Stimulated activated CD4-positive, alpha-beta T cell treated with anti-CD3 and anti-CD28 coated beads, Interleukin-12 subunit alpha, Interleukin-12 subunit beta, amount 100 ng/mL, for 4 hours (primary cell): ENCODE data around the gene SCGB3A1.

Experiments
- DNase-seq: peaks from one replicate; pipeline ENCODE4 v3.0.0-alpha.2; 2020

Gene SCGB3A1

DNA sequence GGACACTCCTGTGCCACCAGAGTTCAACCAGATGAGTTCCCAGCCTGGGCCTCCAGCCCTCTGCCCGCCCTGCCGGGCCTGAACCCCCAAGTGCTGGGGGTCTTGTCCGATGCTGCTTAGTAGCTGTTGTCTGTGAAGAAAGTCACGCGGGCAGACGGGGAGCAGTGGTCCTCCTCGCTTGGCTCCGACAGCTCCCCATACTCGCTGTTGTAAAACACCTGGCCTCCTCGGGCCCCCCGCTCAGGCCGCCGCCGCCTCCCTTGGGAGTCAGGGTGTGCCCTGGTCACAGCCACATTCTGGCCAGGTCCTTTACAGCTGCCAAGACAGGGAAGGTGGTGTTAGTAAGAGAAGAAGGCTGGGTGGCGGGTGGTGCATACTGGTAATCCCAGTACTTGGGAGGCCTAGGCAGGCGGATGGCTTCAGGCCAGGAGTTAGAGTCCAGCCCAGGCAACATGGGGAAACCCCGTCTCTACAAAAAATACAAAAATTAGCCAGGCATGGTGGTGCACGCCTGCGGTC, 11.8 kb upstream of the SCGB3A1 start:
- no peak for DNase-seq

DNA sequence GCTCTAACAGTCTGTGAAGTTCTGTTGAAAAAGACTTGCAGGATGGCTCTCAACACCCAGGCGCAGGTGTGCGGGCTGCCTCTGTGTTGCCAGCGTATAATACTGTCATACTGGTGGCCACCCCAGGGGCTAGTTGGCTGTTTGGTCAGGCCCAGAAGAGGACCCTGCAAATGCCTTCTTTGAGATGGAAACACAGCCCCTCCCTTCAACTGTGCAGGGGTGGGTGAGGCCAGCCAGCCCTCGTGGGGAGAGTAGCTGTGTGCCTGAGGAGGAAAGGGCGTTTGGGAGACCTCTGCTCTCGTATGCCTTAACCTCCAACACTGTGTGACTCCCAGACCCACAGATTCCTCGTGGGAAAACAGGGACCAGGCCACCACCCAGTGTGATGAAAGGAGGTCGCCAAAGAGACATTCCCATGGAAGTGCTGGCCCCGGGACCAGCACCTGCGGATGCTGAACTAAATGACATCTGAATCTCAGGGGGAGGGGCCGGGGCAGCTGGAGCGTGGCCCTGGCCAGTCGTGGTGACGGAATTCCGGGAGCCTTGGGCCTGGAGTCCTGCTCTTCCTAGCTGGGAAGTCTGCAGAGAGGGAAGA, 11.3 kb upstream of the SCGB3A1 start:
- DNase-seq = no peak

DNA sequence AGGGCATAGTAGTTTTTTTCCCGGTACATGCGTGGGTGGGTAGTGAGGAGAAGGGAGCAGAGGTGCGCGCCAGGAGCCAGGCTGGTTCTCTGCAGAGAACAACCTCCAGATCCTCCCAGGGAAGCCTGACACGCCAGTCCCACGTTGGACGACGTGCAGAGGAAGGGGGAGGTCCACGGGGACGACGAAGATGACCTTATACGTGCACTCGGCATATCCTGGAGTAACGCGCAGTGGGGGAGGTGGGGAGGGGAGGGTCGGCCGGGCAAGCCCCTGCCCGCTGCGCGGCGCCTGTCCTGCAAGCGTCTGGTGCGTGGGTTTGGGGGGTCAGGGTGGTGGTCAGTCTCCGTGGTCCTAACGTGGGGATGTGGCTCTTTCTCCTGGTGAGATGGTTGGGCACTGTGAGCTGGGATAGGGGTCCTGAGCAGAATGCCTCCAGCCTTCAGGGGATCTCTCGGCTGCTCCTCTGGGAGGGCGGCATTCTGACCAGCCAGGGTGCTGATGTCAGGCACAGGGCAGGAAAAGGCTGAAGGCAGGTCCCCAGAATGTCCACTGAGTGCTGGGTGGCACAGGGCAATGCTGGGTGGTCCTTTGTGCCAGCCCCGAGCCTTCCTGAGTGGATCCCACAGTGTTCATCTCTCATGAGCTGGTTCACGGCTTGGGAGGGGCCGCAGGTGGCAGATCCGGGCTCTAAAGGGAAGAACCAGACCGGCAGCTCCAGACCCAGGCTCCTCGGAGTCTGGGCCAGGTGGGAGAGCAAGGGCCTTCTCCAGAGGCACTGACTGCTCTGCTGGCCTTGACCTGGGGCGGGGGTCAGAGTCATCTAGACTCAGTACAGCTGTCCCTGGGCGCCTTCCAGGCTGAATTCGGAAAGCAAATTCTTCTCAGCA, 10.5 kb upstream of the SCGB3A1 start:
- DNase-seq = no peak

DNA sequence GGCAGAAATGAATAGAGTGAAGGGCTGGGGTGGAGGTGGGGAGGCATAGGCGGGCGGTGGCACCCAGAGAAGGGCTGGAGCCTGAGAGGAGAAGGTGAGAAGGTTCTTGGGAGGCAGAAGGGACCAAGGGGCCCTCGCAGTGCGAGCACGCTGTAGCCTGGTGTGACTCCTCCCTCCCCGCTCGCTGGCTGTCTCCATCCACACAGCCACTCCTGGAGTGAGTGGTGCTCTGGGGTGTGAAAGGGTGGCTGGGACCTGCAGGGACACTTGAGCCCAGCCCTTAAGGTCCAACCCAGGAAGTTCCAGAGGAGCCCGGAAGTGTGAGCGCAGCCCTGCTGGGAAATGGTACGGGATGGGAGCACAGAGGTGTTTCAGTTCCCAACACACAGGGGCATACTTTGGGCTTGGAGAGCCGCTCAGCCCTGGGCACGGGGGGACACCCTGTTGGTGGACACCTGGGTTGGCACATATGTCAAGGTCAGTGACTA, 9.3 kb upstream of the SCGB3A1 start:
- DNase-seq = no peak

DNA sequence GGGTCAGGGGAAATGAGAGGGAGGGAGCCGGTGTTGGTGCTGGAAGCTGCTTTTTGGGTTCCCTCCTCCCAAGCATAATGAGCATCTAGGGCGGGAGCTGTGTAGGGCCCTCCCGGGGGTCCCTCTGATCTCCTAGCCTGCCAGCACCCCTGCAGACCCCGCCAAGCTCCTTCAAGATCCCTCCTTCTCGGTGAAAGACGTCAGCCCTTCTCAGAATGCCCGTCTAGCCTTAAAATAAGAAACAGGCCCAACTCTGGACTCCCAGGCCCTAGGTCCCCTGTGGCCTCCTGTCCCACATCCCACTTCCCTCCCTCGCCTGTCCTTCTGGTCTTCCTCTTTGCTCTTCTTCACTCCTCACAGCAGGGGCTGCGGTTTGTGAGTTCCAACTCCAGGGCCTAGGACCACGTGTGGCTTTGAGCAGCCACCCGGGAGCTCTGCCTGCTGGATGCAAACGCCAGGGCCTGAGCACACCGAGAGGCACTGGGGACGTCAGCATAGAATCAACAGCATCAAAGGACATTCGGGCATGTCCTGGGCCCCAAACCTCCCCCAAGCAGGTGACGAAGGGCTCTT, 8.8 kb upstream of the SCGB3A1 start:
- DNase-seq = no peak

DNA sequence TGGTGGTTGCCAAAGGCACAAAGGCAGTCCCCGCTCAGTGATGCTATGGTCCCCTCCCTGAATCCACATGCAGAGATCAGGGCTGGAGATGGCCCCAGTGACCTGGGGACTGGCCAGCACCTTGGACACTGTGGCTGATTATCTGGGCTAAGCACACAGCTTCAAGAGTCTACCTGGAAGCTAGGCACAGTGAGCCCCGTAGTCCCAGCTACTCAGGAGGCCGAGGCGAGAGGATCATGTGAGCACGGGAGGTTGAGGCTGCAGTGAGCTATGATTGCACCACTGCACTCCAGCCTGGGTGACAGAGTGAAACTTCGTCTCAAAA, 8.3 kb upstream of the SCGB3A1 start:
- DNase-seq = no peak

DNA sequence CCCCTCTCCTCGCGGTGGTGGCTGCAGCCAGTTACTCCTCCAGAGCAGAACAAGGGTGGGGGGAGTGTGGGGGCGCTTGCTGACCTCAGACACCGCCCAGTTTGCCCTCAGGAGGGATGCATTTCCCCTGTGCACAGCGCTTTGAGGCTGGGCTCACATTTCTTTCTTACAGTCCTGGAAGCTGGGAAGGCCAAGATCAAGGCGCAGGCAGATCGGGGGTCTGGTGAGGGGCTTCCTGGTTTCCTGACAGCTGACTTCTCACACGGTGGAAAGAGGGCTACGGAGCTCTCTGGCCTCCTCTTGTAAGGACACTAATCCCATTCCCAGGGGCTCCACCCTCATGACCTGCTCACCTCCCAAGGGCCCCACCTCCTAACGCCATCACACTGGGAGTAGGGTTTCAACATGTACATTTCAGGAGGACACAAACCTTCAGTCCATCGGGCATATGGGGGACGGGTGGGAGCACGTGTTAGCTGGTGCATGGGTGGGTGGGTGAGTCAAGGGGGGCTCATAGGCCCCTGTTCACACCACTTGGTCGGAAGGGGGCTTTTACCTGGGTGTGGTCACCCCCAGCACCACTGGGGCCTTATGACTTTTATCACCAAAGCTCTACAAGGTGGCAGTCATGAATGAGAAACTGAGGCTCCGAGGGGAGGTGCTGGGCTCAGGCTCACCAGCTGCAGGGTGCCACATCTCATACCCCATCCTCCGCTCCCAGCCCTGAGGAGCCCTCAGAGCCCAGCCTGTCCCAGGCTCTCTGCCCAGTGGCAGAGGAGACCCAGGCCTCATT, 7.7 kb upstream of the SCGB3A1 start:
- no peak for DNase-seq

DNA sequence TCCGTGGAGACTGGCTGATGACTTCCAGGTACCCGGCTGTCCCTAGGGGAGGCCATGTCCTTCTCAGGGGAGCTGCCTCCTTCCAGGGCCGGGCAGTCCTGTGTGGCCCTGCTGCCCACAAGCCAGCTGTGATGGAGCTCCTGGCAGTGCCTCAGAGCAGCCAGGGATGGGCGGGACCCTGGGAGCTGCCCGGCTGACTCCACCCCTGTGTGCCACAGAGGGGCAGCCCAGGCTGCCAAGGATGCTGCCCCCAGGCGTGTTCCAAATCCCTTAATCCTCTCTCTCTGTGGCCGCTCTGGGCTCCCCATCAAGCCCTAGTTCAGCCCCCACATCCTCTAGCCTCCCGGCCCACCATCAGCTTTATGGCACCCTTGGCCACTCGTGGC, 7.0 kb upstream of the SCGB3A1 start:
- DNase-seq = no peak

DNA sequence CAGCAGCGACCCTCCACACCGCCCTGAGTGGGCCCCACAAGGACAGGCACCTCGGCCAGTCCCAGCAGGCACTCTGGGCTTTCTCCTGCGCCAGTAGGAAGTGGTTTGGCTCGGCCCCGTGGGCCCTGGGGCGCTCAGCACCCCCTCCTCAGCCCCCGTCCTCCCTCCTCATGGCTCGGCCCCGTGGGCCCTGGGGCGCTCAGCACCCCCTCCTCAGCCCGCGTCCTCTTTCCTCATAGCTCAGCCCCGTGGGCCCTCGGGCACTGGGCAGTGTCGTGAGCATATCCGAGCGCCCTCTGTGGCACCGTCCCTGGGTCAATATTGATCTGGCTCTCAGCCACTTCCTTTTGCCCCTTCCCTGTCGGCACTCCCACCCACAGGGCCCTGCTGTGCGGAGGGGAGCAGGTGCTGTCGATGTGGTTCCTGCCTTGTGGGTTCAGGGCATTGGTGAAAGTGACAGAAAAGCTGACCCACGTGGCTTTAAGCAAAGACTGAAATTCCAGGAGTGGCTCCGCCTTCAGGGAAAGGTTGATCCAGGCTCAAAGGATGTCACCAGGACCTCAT, 5.5 kb upstream of the SCGB3A1 start:
- DNase-seq = no peak

DNA sequence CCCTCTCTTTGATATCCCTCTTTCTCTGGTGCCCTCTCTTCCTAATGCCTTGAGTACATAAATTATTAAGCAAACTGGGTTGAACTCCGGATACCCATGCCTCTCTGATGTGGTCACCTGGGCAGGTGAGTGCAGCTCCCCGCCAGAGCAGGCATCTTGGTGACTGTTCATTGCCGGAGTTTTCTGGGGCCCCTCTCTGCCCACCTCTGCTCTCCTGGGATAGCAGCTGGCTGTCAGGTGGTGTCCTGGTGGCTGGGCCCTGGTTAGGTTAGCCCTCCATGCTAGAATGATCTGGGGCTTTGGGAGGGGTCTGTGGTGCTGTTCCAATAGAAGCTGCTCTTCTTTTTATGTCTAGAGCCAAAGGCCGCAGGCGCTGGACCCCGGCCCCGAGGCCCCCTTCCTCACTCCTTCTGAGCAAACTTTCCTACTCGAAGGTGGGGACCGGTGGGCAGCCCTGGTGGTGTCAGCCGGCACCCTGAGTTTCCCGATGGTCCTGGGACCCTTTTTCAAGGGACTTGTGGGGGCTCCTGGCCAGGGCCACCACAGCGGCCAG, 4.9 kb upstream of the SCGB3A1 start:
- DNase-seq = no peak

DNA sequence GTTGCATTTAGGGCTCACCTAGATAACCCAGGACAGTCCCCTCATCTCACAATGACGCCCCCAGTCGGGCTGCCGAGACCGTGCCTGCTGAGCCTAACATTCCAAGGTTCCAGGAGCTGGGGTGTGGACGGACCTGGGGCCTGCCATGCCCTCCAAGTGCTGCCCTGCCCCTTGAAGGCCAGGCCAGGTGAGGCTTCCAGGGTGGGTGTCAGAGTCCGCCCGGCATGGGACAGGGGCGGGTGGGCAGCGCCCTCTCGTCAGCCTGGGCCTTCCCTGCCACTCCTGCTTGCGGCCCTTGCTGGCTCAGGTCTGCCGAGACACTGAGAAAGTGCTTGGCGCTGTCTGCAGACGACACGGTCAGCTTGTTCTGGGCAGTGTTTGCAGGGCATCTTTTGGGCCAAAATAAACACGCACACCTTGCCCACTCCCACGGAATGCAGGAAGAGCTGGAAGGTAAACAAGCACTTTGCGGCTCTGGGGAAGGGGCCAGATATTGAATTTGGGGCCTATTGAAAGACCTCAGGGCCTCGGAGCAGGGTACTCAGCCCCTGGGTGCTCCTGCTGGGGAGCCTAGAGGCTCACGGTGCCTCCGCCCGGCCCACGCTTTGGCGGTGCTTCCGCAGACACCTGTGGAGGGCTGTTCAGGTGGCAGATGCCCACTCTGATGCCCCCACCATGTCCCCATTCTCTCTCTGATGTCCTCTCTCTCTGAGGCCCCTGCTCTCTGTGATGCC, 4.2 kb upstream of the SCGB3A1 start:
- no peak for DNase-seq

DNA sequence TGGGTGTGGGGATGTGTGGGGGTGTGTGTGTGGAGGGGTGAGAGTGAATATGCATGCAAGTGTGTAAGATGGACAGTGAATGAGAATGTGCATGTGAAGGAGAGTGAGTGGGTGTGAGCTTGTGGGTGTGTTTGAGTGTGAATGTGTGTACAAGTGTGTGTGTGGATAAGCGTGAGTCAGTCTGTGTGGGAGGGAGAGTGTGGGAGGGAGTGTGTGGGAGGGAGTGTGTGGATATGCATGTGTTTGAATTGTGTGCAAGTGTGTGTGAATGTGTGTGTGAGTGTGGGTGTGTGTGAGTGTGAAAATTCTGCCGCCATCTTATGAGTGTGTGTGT, 3.7 kb upstream of the SCGB3A1 start:
- DNase-seq = no peak

DNA sequence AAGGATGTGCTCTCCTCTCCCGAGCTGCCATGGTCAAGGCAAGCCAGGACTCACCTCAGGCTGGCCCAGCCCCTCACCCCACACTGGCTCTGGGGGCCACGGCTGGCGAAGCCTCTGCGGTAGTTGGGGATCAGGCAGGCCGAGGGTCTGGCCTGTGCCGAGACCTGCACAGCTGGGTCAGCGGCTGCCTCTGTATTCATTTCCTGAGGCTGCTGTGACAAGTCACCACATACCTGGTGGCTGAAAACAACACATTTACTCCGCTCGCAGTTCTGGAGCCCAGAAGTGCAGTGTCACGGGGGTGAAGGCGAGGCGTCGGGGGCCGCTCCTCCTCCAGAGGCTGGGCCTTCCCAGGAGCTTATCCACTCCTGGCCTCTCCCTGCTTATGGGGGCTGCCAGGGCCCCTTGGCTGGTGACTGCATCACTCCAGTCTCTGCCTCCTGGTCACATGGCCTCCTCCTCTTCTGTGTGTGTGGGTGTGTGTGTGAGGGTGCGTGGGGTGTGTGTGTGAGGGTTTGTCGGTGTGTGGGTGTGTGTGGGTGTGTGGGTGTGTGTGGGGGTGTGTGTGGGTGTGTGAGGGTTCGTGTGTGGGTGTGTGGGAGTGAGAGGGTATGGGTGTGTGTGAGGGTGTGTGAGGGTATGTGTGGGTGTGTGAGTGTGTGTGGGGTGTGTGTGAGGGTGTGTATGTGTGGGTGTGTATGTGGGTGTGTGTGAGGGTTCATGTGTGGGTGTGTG, 3.2 kb upstream of the SCGB3A1 start:
- no peak for DNase-seq

DNA sequence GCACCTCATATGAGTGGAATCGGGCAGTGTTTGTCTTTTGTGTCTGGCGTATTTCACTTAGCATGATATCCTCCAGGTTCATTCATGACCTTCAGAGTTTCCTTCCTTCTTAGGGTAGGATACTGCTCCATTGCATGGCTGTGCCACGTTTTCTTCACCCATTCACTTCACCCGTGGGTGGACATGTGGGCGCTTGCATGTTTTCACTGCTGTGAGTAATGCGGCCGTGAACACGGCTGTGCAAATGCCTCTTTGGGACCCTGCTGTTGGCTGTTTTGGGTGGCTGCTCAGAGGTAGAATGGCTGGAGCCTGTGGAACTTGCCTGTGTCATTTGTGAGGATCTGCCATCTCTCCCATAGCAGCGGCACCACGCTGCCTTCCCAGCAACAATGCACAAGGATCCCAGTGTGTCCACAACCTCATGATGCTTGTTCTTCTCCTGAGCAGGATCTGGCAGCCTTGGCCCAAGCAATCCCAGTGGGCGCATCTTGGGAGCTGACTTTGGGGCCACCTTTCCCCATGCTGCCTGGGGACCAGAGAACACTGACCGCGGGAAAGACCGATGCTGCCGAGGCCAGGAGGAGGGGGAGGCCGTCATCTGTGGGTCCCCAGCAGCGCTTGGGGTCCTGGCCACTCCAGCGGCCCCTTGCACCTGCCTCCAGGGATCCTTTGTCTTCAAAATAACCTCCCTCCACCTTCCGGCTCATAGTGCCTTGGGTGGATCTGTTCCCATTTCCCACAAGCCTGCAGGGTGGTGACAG, 2.3 kb upstream of the SCGB3A1 start:
- no peak for DNase-seq

DNA sequence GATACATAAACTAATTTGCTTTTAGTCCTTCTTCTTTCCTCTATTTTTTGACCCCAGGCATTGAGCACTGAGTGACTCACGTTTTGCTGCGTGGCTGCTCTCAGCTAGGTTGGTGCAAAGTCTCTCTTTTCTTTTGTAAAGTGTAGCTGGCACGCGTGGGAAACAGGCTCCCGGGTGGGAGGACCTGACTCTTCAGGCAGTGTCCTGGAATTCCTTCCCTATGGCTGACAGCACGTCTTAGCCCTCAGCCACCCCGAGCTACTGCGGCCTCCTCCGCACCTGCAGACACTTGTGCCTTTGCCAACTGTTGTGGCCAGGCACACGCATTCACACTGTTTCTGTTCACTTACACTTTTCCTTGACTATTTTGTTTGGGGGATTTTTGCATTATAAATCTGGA, 877 bp upstream of the SCGB3A1 start:
- no peak for DNase-seq

DNA sequence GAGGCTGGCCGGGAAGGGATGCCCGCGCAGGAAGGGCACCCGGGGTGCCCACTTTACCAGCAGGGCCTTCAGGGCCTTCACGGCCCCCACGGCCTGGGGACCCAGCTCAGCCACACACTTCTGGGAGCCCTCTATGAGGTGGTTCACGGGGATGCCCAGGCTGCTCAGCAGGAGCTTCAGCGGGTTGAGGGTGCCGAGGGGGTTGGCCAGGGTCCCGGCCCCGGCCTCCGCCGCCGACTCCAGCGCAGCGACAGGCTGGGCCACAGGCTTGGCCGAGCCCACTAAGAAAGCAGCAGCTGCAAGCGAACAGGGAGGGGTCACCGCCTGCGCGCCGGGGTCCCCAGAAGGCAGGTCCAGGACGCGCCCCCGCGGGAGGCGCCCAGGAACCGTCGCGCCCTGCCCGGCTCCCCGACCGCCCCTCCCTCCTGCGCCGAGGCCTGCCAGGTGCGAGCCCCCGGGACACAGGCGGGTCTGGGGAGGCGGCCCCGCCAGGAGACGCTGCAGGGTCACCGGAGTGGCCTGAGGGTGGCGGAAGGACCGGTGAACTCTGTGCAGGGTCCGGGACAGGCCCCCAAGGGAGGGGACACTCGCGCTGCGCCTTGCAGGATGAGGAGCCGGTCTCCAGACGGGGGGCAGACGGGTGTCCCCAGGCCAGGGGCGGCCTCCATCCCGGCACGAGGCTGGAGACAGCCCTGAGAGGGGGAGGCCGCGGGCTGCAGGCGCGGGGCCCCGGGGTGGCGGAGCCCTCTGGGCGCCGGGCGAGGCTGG, 572 bp downstream of the SCGB3A1 start:
- no peak for DNase-seq

DNA sequence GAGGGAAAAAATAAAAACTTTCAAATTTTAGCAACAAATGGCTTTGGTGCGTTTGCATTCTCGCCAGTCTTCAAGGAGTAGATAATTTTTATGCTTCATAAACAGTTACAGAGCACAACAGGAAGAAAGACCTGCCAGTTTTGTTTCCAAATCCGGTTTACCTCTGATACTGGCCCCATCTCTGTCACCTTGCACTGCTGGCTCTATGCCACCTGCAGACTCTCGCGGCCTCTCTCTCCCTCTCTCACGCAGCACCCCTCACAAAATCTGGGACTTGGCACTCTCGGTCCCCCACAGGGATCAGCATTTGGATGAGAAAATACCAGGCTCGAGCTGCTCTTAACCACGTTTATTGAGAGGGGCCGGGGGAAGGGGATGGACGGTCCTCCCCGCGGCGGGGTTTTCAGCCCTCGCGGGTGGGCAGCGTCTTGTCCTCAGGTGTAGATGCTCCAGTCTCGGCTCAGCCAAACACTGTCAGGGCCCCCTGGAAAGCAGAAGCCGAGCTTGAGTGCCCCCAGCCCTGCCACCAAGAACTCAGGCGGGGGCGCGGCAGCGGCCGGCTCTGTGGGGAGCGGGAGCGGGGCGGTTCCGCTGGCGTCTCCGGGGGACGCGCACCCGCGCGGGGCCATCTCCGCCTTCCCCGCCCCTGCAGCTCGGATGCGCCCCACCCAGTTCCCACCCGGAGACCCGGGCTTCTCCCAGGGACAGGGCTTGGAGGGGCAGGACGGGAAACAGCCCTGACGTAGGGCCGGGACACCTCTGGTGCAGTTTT, 1.3 kb downstream of the SCGB3A1 start:
- no peak for DNase-seq

DNA sequence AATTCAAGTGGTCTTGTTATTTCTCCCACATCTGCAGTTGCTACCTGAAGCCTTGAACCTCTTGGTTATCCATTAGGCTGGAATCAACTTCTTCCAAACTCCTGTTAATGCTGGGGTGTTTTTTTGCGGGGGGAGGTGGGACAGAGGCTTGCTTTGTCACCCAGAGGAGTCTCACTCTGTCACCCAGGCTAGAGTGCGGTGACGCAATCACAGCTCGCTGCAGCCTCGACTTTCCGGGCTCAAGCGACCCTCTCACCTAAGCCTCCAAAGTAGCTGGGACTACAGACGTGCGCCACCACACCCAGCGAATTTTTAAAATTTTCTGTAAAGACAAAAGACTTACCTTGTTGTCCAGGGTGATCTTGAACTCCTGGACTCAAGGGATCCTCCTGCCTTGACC, 4.4 kb downstream of the SCGB3A1 start:
- DNase-seq = no peak

DNA sequence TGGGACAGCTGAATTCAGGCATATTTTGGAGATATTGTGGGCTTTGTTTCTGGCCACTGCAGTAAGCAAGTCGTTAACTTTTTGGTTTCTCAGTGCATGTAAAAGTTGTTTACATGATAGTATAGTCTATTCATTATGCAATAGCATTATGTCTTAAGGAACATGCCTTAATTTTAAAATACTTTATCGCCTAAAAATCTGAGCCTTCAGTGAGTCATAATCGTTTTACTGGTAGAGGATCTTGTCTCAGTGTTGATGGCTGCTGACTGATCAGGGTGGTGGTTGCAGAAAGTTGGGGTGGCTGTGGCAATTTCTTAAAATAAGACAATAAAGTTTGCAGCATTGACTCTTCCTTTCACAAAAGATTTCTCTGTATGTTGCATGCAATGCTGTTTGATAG, 5.1 kb downstream of the SCGB3A1 start:
- DNase-seq = no peak
